Measurements from ENCODE around the gene PTK6. TPM values are rescaled to one million over a fixed set of nuclear protein-coding genes. Genes with fewer than 3 reads are reported as not detected.

The PTK6 gene
- polyA plus RNA-seq, 2 of the 4 experiments (the other 2 are of a cell fraction) = 1.2 to 2.0 TPM

DNA sequence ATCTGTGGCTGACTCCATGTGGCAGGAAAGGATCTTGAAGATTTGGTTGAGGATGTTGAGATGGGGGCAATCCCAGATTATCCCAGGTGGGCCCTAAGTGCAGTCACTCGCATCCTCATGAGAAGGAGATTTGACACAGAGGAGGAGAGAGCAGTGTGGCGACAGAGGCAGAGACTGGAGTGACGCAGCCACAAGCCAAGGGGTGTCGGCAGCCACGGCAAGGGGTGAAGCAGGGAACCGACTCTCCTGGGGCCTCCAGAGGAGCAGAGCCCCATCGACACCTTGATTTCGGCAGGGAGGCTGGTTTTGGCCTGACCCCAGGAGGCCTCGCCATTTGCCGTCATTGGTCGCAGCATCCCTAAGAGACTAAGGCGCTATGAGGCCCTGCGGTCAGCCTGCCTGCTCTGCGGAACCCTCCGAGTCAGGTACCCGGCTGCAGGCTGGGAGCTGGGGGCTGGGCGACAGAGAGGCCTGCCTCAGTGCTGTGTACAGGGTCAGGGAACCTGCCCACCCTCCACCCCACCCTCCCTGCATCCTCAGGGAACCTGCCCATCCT is 50.8 kb downstream of the PTK6 start (continued):
- TF ChIP-seq JUNB (IDR thresholded peaks at IDR 0.05) = no peak

DNA sequence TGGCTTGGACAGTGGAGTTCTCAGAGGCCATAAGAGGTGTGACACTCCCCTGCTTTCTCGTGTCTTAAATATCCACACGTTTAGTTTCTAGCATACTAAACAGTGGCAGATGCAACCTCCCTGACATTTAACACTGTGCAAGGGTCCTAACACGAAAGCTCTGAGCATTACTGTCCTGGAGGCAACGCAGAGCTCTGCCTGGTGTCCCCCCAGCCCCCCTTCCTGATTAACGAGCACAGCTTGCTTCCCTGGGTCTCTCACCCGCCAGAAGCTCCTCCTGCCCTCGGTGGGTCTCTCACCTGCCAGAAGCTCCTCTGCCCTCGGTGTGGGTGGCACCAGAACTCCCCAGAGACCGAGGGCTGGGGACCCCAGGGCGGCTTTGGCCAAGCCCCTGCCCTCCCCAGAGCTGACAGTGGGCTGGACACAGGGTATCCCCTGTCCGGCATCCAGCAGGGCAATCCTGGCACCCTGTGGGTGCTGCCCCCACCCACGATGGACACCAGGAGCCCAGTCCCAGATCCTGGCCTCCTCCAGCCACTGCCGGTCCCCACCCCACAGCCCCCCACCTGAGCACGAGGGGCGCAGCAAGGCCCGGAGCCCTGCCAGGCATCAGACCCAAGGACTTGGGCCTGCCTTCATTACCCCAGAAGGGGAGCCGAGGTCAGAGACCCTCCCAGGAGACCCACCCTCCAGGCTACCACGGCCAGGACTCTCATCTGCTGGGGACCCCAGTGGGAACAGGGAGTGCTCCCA is 52.3 kb downstream of the PTK6 start:
- WGBS (ENCODE audit: missing lambda C conversion rate) = 64% methylated on average over 13 of the region's 18 CpGs
- CTCF ChIA-PET = interaction anchor here (0.6 to 5.6 kb wide), 6 partner anchors 12 to 514 kb away, joined by 3 to 40 read pairs (median 4); no protein-coding TSS in a partner anchor

DNA sequence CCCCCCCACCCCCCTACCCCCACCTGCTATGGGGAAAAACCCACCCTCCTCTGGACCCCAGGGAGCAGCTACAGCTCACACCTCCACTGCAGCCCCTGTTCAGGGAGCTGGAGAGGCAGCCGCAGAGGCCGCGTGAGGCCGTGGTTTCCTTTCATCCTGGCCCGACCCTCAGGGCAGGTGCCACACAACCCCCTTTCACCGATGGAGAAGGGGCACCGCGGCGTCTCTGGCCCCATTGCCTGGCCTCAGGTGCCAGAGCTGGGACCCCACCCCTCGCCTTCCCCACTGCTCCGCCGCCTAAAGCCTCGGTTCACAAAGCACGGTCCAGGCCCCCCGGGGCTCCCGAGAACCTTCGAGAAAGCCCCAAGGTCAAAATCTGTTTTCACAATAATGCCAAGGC is 52.9 kb downstream of the PTK6 start:
- Histone ChIP-seq H3K4me2 (no peak overlapping the region), H3K4me3 (no peak overlapping the region), H3K9me3 (no peaks in the 10 kb centered on the region), H3K4me1 (peaks cover 16% of the 10 kb centered on the region; the same call in 2 of the 3 replicates), H3K27ac (no peak overlapping the region)
- POLR2A ChIA-PET = interaction anchor here (1.1 kb wide), 1 partner anchor 37 kb away, joined by 4 read pairs; the partner anchor contains the start of gene PPDPF
- FAIRE-seq (no peak), ATAC-seq (no peak), DNase-seq (ENCODE audit: low read depth in 1 of 2, low spot score in 1 of 2) (no peak)
- CTCF ChIA-PET = interaction anchor here (0.6 to 5.6 kb wide), 7 partner anchors 12 to 515 kb away, joined by 3 to 40 read pairs (median 4); no protein-coding TSS in a partner anchor
- WGBS (ENCODE audit: missing lambda C conversion rate) = 91% methylated on average over 15 of the region's 17 CpGs
- no peak for TF ChIP-seq KDM5A (IDR thresholded peaks at IDR 0.05)
- no peak for TF ChIP-seq HOXB13 (CRISPR knock-in tag; IDR thresholded peaks at IDR 0.05; ENCODE audit: low read depth)
- TF ChIP-seq NR3C1 (IDR thresholded peaks at IDR 0.05) = no peak
- TF ChIP-seq, protein P1, sequence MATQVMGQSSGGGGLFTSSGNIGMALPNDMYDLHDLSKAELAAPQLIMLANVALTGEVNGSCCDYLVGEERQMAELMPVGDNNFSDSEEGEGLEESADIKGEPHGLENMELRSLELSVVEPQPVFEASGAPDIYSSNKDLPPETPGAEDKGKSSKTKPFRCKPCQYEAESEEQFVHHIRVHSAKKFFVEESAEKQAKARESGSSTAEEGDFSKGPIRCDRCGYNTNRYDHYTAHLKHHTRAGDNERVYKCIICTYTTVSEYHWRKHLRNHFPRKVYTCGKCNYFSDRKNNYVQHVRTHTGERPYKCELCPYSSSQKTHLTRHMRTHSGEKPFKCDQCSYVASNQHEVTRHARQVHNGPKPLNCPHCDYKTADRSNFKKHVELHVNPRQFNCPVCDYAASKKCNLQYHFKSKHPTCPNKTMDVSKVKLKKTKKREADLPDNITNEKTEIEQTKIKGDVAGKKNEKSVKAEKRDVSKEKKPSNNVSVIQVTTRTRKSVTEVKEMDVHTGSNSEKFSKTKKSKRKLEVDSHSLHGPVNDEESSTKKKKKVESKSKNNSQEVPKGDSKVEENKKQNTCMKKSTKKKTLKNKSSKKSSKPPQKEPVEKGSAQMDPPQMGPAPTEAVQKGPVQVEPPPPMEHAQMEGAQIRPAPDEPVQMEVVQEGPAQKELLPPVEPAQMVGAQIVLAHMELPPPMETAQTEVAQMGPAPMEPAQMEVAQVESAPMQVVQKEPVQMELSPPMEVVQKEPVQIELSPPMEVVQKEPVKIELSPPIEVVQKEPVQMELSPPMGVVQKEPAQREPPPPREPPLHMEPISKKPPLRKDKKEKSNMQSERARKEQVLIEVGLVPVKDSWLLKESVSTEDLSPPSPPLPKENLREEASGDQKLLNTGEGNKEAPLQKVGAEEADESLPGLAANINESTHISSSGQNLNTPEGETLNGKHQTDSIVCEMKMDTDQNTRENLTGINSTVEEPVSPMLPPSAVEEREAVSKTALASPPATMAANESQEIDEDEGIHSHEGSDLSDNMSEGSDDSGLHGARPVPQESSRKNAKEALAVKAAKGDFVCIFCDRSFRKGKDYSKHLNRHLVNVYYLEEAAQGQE (IDR thresholded peaks at IDR 0.05) = no peak
- no peak for TF ChIP-seq CBX2 (IDR thresholded peaks at IDR 0.05; ENCODE audit: borderline replicate concordance, low read depth)
- no peak for TF ChIP-seq MAFK (IDR thresholded peaks at IDR 0.05; ENCODE audit: partially characterized antibody)
- TF ChIP-seq, protein P2, sequence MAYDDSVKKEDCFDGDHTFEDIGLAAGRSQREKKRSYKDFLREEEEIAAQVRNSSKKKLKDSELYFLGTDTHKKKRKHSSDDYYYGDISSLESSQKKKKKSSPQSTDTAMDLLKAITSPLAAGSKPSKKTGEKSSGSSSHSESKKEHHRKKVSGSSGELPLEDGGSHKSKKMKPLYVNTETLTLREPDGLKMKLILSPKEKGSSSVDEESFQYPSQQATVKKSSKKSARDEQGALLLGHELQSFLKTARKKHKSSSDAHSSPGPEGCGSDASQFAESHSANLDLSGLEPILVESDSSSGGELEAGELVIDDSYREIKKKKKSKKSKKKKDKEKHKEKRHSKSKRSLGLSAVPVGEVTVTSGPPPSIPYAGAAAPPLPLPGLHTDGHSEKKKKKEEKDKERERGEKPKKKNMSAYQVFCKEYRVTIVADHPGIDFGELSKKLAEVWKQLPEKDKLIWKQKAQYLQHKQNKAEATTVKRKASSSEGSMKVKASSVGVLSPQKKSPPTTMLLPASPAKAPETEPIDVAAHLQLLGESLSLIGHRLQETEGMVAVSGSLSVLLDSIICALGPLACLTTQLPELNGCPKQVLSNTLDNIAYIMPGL (CRISPR knock-in tag; IDR thresholded peaks at IDR 0.05; ENCODE audit: borderline replicate concordance) = no peak
- TF ChIP-seq ZSCAN20 (CRISPR knock-in tag; IDR thresholded peaks at IDR 0.05) = no peak
- TF ChIP-seq, protein P3, sequence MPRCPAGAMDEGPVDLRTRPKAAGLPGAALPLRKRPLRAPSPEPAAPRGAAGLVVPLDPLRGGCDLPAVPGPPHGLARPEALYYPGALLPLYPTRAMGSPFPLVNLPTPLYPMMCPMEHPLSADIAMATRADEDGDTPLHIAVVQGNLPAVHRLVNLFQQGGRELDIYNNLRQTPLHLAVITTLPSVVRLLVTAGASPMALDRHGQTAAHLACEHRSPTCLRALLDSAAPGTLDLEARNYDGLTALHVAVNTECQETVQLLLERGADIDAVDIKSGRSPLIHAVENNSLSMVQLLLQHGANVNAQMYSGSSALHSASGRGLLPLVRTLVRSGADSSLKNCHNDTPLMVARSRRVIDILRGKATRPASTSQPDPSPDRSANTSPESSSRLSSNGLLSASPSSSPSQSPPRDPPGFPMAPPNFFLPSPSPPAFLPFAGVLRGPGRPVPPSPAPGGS (IDR thresholded peaks at IDR 0.05) = no peak
- TF ChIP-seq KDM1A (IDR thresholded peaks at IDR 0.05; ENCODE audit: low read depth) = no peak
- TF ChIP-seq FOSL2 (IDR thresholded peaks at IDR 0.05) = no peak
- TF ChIP-seq FOSL2 (CRISPR knock-in tag; IDR thresholded peaks at IDR 0.05) = no peak

More for the DNA sequence above, 52.3 kb downstream of the PTK6 start:
- POLR2A ChIA-PET = no interaction called here
- no peaks in the 10 kb centered on the region for H3K9me3 ChIP-seq
- no peak overlapping the region for H3K4me2 ChIP-seq
- no peak overlapping the region for H3K4me3 ChIP-seq
- peaks cover 16% of the 10 kb centered on the region; the same call in 2 of the 3 replicates for H3K4me1 ChIP-seq
- ATAC-seq = no peak
- TF ChIP-seq HOXA7 (CRISPR knock-in tag; IDR thresholded peaks at IDR 0.05) (no peak), NPAS2 (CRISPR knock-in tag; IDR thresholded peaks at IDR 0.05; ENCODE audit: borderline replicate concordance) (no peak), KDM5A (IDR thresholded peaks at IDR 0.05) (no peak), RFX5 (IDR thresholded peaks at IDR 0.05) (no peak), MAZ (IDR thresholded peaks at IDR 0.05; ENCODE audit: borderline replicate concordance, low read depth, low read length) (no peak), HOXB5 (CRISPR knock-in tag; IDR thresholded peaks at IDR 0.05) (no peak), PHF8 (IDR thresholded peaks at IDR 0.05; ENCODE audit: borderline replicate concordance, low read depth) (no peak), MYC (IDR thresholded peaks at IDR 0.05; ENCODE audit: borderline replicate concordance, low read length) (no peak), RARB (CRISPR knock-in tag; IDR thresholded peaks at IDR 0.05) (no peak)
- TF ChIP-seq, protein P1 (IDR thresholded peaks at IDR 0.05) = no peak
- no peak for DNase-seq (ENCODE audit: low read depth in 1 of 2, low spot score in 1 of 2)
- FAIRE-seq = no peak
- no peak overlapping the region for H3K27ac ChIP-seq

Measured in A549 (cell line).